BE2C (cell line): ENCODE measurements around the gene CDV3.

ENCODE experiments used
- DNase-seq: peaks from one replicate; pipeline ENCODE4 v3.0.0-alpha.2; 2020
- H3K27me3 ChIP-seq: fragments of 250-450 bp; sonication (Bioruptor Pico); 2 replicates; pipeline ENCODE4 v1.5.1; 2020; ENCODE audit warnings: mild to moderate bottlenecking
- H3K36me3 ChIP-seq: fragments of 250-450 bp; sonication (Bioruptor Pico); 2 replicates; pipeline ENCODE4 v1.5.1; 2020; ENCODE audit warnings: mild to moderate bottlenecking
- H3K4me1 ChIP-seq: fragments of 250-450 bp; sonication (Bioruptor Pico); 2 replicates; pipeline ENCODE4 v1.5.1; 2020
- H3K4me3 ChIP-seq: 2 replicates; pipeline ENCODE4 v1.5.1; 2011; ENCODE audit warnings: low read depth, low read length
- H3K9me3 ChIP-seq: fragments of 250-450 bp; sonication (Bioruptor Pico); 2 replicates; pipeline ENCODE4 v1.5.1; 2020
- TF ChIP-seq, protein P1 (sequence below): IDR thresholded peaks from 2 replicates; pipeline ENCODE4 v1.5.1; 2012; ENCODE audit warnings: mild to moderate bottlenecking, low read depth, low read length

Gene CDV3

GRCh38 chr3:133595341-133595740 lies 21.9 kb downstream of the CDV3 start:
- TF ChIP-seq, protein P1, sequence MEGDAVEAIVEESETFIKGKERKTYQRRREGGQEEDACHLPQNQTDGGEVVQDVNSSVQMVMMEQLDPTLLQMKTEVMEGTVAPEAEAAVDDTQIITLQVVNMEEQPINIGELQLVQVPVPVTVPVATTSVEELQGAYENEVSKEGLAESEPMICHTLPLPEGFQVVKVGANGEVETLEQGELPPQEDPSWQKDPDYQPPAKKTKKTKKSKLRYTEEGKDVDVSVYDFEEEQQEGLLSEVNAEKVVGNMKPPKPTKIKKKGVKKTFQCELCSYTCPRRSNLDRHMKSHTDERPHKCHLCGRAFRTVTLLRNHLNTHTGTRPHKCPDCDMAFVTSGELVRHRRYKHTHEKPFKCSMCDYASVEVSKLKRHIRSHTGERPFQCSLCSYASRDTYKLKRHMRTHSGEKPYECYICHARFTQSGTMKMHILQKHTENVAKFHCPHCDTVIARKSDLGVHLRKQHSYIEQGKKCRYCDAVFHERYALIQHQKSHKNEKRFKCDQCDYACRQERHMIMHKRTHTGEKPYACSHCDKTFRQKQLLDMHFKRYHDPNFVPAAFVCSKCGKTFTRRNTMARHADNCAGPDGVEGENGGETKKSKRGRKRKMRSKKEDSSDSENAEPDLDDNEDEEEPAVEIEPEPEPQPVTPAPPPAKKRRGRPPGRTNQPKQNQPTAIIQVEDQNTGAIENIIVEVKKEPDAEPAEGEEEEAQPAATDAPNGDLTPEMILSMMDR, result no peak
- DNase-seq, result no peak

GRCh38 chr3:133598405-133598804 lies 24.9 kb downstream of the CDV3 start:
- TF ChIP-seq, protein P1, result no peak
- Histone ChIP-seq H3K27me3 (no peaks in the 10 kb centered on the region), H3K9me3 (no peaks in the 10 kb centered on the region), H3K4me1 (no peaks in the 10 kb centered on the region), H3K4me3 (no peak overlapping the region), H3K36me3 (peaks cover 18% of the 10 kb centered on the region)
- no peak for DNase-seq

More at GRCh38 chr3:133595341-133595740, 21.9 kb downstream of the CDV3 start:
- H3K4me3 ChIP-seq, result no peak overlapping the region
- H3K27me3 ChIP-seq, result no peaks in the 10 kb centered on the region
- peaks cover 16% of the 10 kb centered on the region for H3K36me3 ChIP-seq
- no peaks in the 10 kb centered on the region for H3K9me3 ChIP-seq
- H3K4me1 ChIP-seq, result no peaks in the 10 kb centered on the region

DNA sequence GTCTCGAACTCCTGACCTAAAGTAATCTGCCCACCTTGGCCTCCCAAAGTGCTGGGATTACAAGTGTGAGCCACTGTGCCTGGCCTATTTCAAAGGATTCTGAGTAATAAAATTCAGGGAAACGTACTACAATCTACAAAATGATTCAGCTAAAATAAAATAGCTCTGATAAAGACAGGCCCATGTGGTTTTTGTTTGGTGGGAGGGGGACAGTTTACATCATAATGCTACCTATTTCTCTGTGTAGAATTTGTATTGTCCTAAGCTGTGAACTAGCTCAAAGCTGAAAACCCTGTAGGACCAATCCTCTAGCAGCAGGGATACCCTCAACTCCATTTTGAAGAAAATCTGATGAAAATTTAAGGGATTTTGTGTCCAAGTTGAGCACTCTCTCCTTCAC lies 25.8 kb downstream of the CDV3 start:
- Histone ChIP-seq H3K36me3 (peaks cover 20% of the 10 kb centered on the region), H3K27me3 (no peaks in the 10 kb centered on the region), H3K4me1 (no peaks in the 10 kb centered on the region), H3K9me3 (no peaks in the 10 kb centered on the region), H3K4me3 (no peak overlapping the region)
- TF ChIP-seq, protein P1, result no peak
- no peak for DNase-seq

- H3K9me3 ChIP-seq, result no peaks in the 10 kb centered on the region
- H3K4me3 ChIP-seq, result no peak overlapping the region
- H3K36me3 ChIP-seq, result peaks cover 25% of the 10 kb centered on the region
- H3K4me1 ChIP-seq, result no peaks in the 10 kb centered on the region
- DNase-seq, result no peak
- no peaks in the 10 kb centered on the region for H3K27me3 ChIP-seq
- TF ChIP-seq, protein P1, result no peak
These were observed 27.1 kb downstream of the CDV3 start for GRCh38 chr3:133600572-133601081.

GRCh38 chr3:133606342-133606741 lies 32.9 kb downstream of the CDV3 start:
- H3K4me3 ChIP-seq, result no peak overlapping the region
- no peak for DNase-seq
- TF ChIP-seq, protein P1, result no peak
- no peaks in the 10 kb centered on the region for H3K9me3 ChIP-seq
- H3K4me1 ChIP-seq, result no peaks in the 10 kb centered on the region
- peaks cover 58% of the 10 kb centered on the region for H3K36me3 ChIP-seq
- no peaks in the 10 kb centered on the region for H3K27me3 ChIP-seq

- DNase-seq, result no peak
- TF ChIP-seq, protein P1, result no peak
- Histone ChIP-seq H3K36me3 (peaks cover 63% of the 10 kb centered on the region), H3K27me3 (no peaks in the 10 kb centered on the region), H3K9me3 (no peaks in the 10 kb centered on the region), H3K4me1 (no peaks in the 10 kb centered on the region), H3K4me3 (no peak overlapping the region)
These were observed 33.4 kb downstream of the CDV3 start for GRCh38 chr3:133606902-133607301.
